ENCODE data around the gene GRB10. TPM values are rescaled to one million over a fixed set of nuclear protein-coding genes. Genes with fewer than 3 reads are reported as not detected.
"Not testable (repeated sequence)": the region's sequence is repeated elsewhere in the genome, so short reads cannot be mapped to it uniquely, and the experiment has no call there.

GRB10 gene
- polyA plus RNA-seq, 1 donor = 16.5 TPM

DNA sequence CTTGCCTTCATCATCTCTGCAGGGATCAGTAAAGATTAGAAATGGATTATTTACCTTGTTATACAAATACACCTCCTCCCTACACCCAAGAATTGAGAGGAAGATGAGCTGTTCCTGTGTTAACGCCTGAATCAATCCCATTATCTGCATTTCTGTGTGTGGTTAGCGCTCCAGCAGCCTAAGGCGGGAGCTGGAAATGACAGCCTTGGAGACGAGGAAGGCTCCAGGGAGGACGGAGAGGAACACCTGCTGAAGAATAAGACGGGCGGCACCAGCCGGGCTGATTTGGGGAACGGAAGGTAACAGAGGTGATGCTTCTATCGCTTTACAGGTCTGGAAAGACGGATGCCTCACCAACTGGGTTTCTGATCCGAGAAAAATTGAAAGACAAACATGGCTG is 183.3 kb downstream of the GRB10 start:
- no peak for DNase-seq

DNA sequence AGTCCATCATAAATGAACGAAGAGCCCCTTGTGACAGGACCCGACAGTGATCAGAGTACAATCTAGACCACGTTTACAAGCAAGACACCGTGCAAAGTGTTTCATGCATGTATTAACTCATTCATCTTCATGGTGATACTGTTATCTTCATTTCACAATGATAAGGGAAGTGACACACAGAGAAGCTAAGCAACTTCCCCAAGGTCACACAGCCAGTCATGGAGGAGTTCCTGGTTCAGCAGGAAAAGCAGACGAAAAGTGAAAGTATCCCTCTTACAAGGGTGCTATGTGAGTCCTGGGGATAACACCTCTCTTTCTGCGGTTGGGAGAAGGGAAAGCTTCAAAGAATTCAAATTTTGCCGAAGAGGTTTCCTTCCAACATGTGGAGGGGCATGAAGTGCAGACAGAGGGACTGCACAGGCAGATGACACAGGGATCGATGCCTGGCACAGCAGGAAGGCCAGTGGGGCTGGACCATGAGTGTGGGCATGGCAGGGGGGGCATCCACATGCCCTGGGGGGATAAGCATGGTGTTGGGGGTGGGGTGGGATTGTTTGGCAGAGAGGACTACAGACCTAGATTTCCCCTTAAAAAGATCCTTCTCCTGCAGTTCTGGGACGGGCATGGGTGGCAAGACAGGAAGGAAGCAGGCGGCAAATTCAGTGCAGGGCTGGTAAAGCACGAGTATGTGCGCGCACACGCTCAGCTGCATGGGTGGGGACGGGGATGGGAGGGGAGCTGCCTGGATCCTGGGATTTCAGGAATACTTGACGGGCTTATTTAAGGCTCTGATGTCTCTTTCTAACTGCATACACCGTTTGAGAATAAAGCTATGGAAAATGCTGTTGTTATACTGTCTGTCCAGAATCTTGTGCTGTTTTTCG is 184.0 kb downstream of the GRB10 start:
- DNase-seq = no peak

DNA sequence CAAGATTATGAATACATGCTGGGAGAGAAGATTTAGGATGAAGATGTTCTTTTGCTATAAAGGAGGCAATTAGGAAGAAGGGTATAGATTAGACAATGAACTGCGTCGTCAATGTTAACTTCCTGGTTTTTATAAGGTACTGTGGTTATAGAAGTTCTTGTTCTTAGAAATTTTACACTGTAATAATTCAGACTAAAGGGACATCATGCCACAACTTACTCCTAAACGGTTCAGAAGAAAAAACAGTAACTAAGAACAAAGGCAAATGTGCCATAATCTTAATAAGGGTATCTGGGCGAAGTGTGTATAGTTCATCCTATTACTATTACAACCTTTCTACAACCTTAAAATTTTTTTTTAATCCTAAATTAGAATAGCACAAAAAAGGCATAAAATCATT is 186.2 kb downstream of the GRB10 start:
- DNase-seq = no peak

DNA sequence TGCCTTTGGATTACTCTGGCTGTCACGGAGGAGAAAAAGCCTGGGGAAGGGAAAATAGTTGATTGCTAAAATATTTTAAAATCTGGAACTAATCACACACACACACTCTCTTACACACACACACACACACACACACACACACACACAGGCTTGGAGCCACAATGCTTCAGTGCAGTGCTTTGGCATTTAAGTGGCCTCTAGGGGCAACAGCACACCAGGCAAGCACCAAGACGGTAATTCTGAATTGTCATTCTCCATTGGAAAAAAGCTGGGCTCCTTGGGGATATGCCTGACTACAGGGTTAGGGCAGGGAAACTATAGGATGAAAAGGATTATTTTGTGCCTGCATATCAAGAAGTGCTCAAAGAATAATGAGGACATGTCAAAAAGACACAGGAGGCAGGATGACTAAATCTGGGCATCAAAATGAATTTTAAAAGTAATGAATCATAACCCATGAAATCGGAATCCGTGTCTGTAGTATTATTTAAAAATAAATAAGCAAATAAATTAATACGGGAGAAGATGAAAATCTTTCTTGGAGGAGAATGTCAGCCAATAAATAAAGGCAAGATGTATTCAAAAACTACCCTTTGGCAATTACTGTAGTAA is 187.1 kb downstream of the GRB10 start:
- DNase-seq = no peak

DNA sequence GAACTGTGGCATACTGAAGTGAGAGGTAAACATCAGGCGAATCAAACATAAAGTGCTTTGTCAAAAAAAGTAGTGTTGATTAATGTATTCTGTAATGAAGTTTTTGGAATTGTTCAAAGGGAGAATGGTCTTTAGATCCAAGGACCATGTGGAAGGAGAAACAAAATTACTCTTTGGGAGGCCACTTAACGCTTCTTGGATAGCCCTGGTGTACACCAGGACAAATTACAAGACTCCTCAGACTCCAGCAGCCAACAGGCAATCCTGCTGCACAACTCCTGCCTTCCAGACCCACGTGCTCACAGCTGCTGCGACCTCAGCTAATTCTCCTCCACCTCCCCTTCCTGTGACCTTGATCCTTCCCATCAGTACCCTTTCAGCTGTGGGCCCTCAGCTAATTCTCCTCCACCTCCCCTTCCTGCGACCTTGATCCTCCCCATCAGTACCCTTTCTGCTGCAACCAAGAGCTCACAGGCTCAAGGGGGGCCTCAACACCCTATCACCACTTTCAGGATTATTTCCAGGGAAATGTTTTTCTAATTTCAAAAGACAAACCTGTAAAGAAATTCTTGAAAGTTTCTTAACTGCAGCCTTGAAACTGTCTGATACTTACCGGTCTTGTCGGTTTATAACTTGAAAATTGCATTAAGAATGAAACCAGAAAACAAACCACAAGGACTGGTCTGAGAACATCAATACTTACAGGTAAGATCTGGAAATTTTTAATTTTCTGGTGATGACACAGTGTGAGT is 187.8 kb downstream of the GRB10 start:
- DNase-seq = no peak

DNA sequence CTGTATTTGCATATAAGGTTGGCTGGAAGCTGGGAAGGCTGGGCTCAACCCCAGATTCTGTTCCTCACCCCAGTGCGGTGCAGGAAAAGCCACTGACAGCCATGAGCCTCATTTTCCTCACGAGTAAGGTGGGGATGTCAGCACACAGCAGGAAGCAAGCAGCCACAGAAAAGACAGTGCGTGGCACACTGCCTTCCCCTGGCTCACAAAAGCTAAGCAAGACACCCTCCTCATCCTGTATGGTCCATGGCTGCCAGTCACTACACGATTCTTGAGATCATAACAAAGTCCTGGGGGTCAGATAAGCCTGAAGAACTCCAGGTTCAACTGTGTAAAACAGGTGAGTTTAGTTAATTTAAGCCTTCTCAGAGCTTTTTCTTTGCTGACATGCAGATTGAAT is 188.6 kb downstream of the GRB10 start:
- DNase-seq = no peak

DNA sequence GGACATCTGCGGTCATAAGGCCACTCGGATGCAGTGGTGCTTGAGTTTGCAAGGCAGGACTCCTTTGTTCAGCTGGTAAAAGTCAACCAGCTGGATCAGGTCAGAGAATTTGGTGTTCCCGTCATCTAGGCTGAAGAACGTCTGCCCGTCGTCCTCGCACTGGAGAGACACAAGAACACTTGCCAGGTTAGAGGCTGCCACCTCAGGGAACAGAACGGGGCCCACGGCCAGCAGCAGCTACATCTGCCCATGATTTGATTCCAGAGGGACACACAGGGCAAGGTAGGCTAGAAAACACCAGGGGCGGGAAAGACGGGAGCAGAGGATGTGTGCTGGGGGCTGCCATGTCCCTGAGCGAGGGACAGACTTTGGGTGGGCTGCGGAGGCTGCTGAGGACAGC is 189.8 kb downstream of the GRB10 start:
- DNase-seq = no peak

DNA sequence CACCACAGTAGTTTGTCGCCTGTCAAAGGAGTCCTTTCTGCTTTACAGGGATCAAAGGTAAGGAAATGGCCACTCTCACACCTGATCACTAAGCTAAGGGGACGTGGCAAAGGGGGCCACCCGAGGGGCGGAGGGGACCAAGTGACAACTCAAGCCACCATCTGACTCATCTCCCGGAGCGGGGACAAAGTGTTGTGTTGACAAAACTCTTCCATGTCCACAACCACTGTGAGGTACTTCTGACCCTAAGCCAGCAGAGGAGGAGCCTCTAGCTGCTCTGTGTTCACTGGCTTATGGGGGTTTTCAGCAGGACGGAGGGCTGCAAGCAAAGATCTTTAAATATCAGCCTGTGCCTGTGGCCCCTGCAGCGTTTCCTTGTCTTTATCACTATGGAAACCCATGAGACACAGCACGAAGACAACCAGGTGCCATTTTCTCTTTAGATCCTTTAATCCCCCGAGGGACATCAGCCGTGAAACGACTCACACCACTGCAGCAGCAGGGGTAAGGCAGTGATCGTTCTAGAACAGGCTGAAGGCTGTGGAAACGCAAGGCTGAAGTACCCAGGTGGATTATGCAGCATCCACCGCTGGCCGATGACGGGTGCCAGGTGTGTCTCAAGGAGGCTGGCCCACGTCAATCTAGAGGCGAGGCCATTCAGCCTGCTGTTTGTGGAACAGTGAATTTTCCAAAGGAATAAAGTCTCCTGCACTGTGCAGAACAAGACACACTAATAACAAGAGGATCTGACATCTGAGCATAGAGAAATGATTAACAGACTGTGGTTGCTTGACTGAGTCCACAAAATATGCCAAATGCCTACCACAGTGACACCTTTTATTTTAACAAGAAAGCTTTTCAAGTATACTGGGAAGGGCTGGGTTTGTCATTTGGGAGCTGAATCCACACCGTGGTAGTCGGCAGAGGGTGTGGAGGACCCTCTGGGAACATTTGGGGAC is 190.9 kb downstream of the GRB10 start:
- no peak for DNase-seq

DNA sequence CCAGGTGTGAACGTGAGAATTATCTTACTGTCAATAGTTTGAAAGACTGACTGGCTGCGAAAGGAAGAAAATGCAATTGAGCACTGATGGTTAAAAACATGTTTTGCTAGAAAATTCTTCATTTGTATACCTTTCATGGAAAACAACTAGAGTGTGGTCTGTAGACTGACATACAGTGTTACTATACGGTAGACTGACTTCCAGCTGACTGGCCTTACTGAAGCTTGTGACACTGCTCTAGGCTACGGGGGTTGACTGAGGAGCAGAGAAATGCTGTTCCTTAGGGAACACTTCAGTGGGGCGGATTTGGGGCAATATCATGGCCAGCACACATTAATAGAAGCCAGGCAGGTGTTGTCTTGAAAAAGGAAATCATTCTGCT is 191.6 kb downstream of the GRB10 start:
- DNase-seq = no peak

DNA sequence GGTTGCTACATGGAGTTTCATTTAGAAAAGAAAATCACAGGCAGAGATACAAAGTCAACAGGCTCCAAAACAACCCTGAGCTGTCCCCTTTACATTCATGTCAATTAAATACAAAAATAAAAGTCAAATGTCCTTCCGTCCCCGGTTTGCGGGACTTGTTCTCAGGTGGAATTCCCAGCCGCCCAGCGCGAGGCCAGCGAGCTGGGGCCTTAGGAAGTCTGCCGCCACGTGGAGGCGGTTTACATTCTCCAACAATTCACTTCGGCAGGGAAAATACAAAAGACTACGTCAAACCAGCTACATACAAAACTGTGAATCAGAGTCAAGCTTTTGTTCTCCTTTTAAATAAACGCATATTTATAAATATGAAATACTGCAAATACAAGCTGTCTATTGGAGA is 192.2 kb downstream of the GRB10 start:
- DNase-seq = no peak

DNA sequence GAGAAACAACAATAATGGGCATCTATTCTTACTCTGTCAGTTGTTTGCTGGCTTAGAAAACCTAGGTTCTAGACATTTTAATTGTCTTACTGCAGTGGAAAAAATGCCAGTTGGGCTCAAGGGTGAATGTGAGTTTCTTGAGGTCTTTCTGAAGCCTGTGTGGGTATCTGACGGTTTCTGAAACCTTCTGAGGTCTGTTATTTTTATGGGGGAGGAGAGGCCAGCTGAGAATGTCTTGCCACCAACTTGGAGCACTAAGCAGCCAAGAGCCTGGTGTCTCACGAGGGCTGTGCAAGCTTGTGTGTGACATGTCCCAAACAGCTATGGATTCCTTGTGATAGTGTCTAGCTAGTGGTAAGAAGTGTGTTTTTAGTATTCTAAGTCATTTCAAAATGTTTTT is 193.3 kb downstream of the GRB10 start:
- no peak for DNase-seq

DNA sequence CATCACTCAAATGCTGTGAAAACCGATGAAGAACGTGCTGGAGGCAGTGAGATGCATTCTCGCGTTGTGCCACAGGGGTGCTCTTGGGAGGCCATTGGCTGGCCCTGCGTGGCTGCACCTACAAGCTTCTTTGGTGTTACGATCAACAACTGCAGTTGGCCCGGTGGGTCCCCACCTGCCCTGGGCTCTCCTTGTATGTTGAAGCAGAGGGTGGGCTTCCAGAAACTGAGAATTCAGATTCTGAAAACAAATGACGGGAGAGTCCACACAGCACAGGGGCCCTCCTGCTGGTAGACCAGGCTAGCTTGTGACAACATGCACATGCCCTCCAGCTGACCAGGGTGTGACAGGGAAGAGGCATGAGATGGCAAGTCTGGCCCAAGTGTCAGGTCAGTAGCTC is 193.8 kb downstream of the GRB10 start:
- DNase-seq = no peak

DNA sequence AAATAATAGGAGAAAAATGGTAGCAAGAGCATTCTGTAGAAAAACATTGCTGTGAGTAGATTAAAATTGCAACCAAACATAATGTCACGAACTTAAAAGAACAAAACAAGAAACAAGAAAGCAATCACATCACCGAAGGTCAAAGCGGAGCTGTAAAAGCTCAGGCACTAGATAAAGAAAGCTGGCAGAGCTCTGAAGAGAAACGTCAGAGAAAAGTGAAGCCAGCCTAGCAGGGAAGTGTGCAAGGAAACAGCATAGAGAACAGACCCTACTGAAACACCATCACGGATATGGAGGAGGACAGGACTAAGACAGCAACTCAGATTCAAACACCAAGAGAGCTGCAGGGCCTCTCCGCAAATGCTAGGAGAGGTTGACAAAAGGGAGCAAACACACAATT is 195.0 kb downstream of the GRB10 start:
- DNase-seq = no peak

DNA sequence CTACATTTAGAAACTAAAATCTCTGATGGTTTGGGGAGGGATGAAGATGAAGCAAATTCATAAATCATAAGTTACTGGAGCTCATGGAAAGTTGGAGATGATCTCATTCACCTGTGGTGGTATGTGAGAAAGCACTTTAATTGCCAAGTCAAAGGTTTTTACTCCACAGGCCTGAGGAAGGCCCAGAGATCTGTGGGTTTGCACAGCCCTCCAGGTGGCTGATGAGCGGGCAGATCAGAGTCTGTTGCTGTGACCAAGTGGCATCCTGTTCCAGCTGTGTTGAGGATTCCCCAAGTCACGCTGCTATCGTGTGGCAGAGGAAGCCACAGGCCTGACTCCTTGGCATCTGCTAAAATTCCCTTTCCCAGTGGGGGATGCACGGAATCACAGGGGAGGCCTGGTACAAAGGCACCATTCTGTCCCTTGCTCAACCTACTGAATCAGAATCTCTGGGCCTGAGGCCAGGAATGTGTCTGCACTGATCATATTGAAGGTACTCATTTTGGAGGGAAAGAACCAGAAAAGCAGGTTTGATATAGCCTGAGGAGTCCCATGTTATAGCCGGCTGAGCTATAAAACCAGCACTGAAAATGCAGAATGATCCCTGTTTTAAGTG is 197.8 kb downstream of the GRB10 start:
- no peak for DNase-seq

DNA sequence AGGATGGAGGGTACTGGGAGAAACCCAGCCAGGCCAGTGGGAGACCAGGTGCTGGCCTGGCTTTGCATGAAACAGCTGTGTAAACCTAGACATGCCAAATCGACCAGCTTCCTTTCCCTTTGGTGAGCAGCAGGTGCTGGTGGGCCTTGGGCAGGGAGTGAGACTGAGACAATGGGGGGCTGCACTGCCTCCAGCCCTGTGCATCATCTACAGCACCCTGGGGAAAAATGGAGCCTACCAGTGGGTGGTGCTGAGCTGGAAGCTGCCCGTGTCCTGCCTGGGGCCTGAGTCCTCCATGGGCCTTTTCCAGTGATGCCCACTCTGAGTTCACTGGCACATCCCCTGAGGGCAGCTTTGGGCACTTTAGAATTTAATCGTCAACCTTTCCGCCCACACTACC is 198.3 kb downstream of the GRB10 start:
- DNase-seq = no peak

DNA sequence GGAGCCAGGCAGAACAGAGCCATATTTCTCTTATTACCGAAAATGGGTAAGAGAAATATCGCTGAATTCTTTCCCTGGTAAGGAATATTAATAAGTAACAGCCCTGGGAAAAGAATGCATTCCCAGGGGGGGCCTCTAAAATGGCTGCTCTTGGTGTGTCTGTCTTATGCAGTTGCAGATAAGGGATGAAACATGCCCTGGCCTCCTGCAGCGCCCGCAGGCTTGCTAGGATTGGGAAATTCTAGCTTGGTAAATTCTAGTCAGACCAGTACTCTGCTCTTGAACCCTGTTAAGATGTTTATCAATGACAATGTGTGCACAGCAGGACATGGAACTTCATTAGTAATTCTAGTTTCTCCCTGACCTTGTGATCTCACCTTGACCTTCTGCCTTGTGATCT is 199.4 kb downstream of the GRB10 start:
- DNase-seq = not testable (repeated sequence)

DNA sequence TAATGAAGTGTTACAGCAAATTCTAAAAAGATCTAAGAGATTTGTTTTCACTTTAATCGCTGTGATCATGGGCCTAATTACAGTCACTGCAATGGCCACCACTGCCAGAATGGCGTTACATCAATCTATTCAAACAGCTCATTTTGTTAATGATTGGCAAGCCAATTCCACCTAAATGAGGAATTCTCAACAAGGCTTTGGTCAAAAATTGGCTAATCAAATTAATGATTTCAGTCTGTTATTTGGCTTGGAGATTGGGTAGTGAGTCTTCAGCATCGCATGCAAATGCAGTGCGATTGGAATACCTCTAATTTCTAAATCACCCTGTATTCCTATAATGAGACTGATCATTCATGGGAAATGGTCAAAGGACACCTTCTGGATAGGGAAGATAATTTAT is 200.4 kb downstream of the GRB10 start:
- not testable (repeated sequence) for DNase-seq

DNA sequence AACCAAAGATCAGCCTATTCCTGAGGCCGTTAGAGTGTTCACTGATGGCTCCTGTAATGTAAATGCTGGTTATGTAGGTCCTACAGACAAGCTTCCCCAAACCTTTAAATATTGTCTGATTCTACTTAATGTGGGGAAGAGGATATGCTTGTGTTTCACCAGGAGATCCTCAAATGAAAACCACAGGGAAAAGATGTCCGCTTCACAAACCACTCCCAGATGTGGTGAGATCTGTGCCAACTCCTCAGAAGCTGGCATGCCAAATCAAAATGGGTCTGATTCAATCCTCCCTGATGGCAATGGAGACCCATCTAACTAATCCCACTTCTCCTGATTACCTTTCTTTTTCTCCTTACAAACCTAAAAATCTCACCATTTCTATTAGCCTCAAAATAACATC is 202.0 kb downstream of the GRB10 start:
- DNase-seq = not testable (repeated sequence)

DNA sequence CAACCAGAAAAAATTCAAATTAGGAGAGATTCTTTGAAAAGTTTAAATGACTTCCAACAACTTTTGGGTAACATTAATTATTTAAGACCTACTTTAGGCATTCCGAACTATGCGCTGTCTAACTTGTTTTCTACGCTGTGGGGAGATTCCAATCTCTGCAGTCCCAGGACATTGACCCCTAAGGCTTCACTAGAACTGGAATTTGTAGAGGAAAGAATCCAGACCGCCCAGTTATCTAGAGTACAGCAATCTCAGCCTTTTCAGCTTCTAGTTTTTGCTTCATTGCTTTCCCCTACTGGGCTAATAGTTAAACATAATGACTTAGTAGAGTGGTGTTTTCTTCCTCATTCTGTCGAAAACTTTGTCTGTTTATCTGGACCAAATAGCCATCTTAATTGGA is 202.6 kb downstream of the GRB10 start:
- DNase-seq = no peak

DNA sequence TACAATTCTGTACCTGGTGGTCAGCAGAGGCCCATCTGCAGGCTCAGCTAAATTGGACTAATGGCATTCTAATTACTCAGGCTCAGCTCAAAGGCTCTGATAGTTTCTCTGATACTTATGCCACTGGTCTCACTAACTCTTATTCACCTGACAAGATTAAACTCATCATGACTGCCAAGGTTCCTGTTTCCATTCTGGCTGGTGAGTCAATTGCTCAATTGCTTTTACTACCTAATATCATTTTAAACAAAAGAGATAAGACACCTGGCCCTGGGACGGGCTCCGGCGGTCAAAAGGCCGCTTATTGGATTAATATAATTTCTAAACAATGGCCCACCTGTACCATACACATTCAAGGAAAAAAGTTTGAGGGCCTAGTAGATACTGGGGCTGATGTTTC is 204.6 kb downstream of the GRB10 start:
- not testable (repeated sequence) for DNase-seq

DNA sequence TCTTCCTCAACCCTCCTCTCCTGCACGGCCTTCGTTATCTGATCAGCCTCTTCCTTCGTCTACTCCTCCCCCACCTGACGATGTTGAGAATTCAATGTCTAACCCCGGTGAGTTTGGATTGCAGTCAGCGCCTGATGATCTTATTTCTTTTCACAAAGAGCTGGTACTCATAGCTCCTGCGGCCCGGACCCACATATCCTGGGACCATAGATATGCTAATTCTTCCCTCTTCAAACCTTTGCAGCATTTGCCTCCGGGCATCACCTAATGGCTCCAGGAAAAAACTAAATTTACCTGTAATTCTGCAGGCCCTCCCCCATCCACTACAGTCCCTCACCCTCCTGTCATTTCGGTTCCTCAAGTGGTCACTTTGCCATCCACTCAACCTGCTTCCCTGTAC is 205.1 kb downstream of the GRB10 start:
- no peak for DNase-seq

DNA sequence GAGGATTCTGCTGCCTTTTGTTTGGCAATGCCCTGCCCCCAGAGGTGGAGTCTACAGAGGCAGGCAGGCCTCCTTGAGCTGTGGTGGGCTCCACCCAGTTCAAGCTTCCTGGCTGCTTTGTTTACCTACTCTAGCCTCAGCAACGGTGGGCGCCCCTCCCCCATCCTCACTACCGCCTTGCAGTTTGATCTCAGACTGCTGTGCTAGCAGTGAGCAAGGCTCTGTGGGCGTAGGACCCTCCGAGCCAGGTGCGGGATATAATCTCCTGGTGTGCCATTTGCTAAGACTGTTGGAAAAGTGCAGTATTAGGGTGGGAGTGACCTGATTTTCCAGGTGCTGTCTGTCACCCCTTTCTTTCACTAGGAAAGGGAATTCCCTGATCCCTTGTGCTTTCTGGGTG is 206.3 kb downstream of the GRB10 start:
- DNase-seq = not testable (repeated sequence)

All from hindlimb muscle (tissue), 1 donor.